ENCODE data around the gene CYTH4. TPM values are rescaled to one million over a fixed set of nuclear protein-coding genes. Genes with fewer than 3 reads are reported as not detected.

CYTH4 gene
- total RNA-seq, 2 experiments from 2014 or later = 20.6 to 28.1 TPM

GRCh38 chr22:37309211-37310074, 27.1 kb downstream of the CYTH4 start:
- Histone ChIP-seq H3K36me3 (ENCODE audit: insufficient read depth, low read length) (peaks cover 8% of the 10 kb centered on the region; the same call in 1 of the 2 replicates), H3K4me1 (ENCODE audit: insufficient read depth, low read length, poor library complexity, severe bottlenecking) (peaks cover 54% of the 10 kb centered on the region), H3K9me2 (ENCODE audit: insufficient read depth, low read length) (no peaks in the 10 kb centered on the region), H3K9me3 (ENCODE audit: low read length) (no peaks in the 10 kb centered on the region), H3K4me2 (ENCODE audit: low read length) (peak overlapping the region; percentile 72), H3K4me3 (ENCODE audit: low read depth, low read length, poor library complexity, severe bottlenecking) (peak overlapping the region; percentile 27), H3K79me2 (ENCODE audit: insufficient read depth, low read depth, low read length) (no peaks in the 10 kb centered on the region), H3K27ac (ENCODE audit: low read depth, low read length, poor library complexity, severe bottlenecking) (peak overlapping the region; percentile 71), H2AFZ (ENCODE audit: low read length) (peak overlapping the region; percentile 5; the same call in 1 of the 2 replicates), H4K20me1 (ENCODE audit: insufficient read depth, low read length) (no peaks in the 10 kb centered on the region)
- TF ChIP-seq CTCF (conservative IDR thresholded peaks at IDR 0.05; ENCODE audit: low read length) (no peak), EZH2phosphoT487 (IDR thresholded peaks at IDR 0.05; ENCODE audit: borderline replicate concordance, low read depth, low read length) (no peak)
- CTCF ChIA-PET (ENCODE audit: unreplicated experiment) = interaction anchor here (2.5 kb wide), 1 partner anchor 49 kb away, joined by 9 read pairs; no protein-coding TSS in a partner anchor
- no TSS peak for BruUV-seq (replicated peaks)
- intact Hi-C loops (cut with micrococcal nuclease; ENCODE audit: unreplicated experiment) = no loop called here
- POLR2A ChIA-PET = interaction anchor here (0.5 to 1.6 kb wide), 4 partner anchors 10 to 42 kb away, joined by 4 to 7 read pairs (median 4); no protein-coding TSS in a partner anchor
- DNase-seq (ENCODE audit: low spot score) = peak; percentile 79

GRCh38 chr22:37310075-37310606, 27.8 kb downstream of the CYTH4 start:
- no peaks in the 10 kb centered on the region for H4K20me1 ChIP-seq (ENCODE audit: insufficient read depth, low read length)
- ChIA-PET CTCF (ENCODE audit: unreplicated experiment) (interaction anchor here (2.5 kb wide), 1 partner anchor 50 kb away, joined by 9 read pairs; no protein-coding TSS in a partner anchor), POLR2A (interaction anchor here (0.5 to 1.6 kb wide), 4 partner anchors 11 to 42 kb away, joined by 4 to 7 read pairs (median 4); no protein-coding TSS in a partner anchor)
- peaks cover 58% of the 10 kb centered on the region for H3K4me1 ChIP-seq (ENCODE audit: insufficient read depth, low read length, poor library complexity, severe bottlenecking)
- peaks cover 8% of the 10 kb centered on the region; the same call in 1 of the 2 replicates for H3K36me3 ChIP-seq (ENCODE audit: insufficient read depth, low read length)
- peak overlapping the region; percentile 71 for H3K27ac ChIP-seq (ENCODE audit: low read depth, low read length, poor library complexity, severe bottlenecking)
- no peaks in the 10 kb centered on the region for H3K79me2 ChIP-seq (ENCODE audit: insufficient read depth, low read depth, low read length)
- peak overlapping the region; percentile 5; the same call in 1 of the 2 replicates for H2AFZ ChIP-seq (ENCODE audit: low read length)
- BruUV-seq (replicated peaks) = no TSS peak
- H3K4me2 ChIP-seq (ENCODE audit: low read length) = peak overlapping the region; percentile 72
- TF ChIP-seq CTCF (conservative IDR thresholded peaks at IDR 0.05; ENCODE audit: low read length) (no peak), EZH2phosphoT487 (IDR thresholded peaks at IDR 0.05; ENCODE audit: borderline replicate concordance, low read depth, low read length) (no peak)
- DNase-seq (ENCODE audit: low spot score) = no peak
- H3K9me3 ChIP-seq (ENCODE audit: low read length) = no peaks in the 10 kb centered on the region
- no peaks in the 10 kb centered on the region for H3K9me2 ChIP-seq (ENCODE audit: insufficient read depth, low read length)
- peak overlapping the region; percentile 27 for H3K4me3 ChIP-seq (ENCODE audit: low read depth, low read length, poor library complexity, severe bottlenecking)
- intact Hi-C loops (cut with micrococcal nuclease; ENCODE audit: unreplicated experiment) = no loop called here

Measured in OCI-LY7 (cell line).